HepG2 (cell line): ENCODE data around the gene IQCN. TPM values are rescaled to one million over a fixed set of nuclear protein-coding genes. Genes with fewer than 3 reads are reported as not detected.
A peak's percentile ranks its signal among the peaks of the same experiment; 100 is the strongest.

ENCODE experiments used
- AHR ChIP-seq: IDR thresholded peaks from 2 replicates; pipeline ENCODE4 v1.6.1; 2018; ENCODE audit warnings: missing genetic modification reagents, missing compliant biosample characterization
- ATAD3A ChIP-seq: sonication (generic); formaldehyde crosslinking; IDR thresholded peaks from 2 replicates; pipeline ENCODE4 v1.4.0; 2020; ENCODE audit warnings: missing genetic modification reagents
- CREB1 ChIP-seq, 2 experiments: fragments of 450-650 bp in 1 of 2; IDR thresholded peaks; 2 replicates each; pipeline ENCODE4 v1.6.1; 2016 to 2017; ENCODE audit warnings: control low read depth in 1 of 2, mild to moderate bottlenecking in 1 of 2, missing compliant biosample characterization in 1 of 2, missing genetic modification characterization in 1 of 2
- ESRRA ChIP-seq: sonication (generic); formaldehyde crosslinking; IDR thresholded peaks from 2 replicates; pipeline ENCODE4 v1.5.1; 2020; ENCODE audit warnings: mild to moderate bottlenecking, low read depth, missing genetic modification reagents
- KAT7 ChIP-seq: IDR thresholded peaks from 2 replicates; pipeline ENCODE4 v1.6.1; 2018; ENCODE audit warnings: borderline replicate concordance, missing compliant biosample characterization
- MLLT10 ChIP-seq: sonication (generic); formaldehyde crosslinking; IDR thresholded peaks from 2 replicates; pipeline ENCODE4 v1.4.0; 2020; ENCODE audit warnings: missing genetic modification reagents
- NFYC ChIP-seq: IDR thresholded peaks from 2 replicates; pipeline ENCODE4 v1.6.1; 2016; ENCODE audit warnings: missing genetic modification reagents, missing compliant biosample characterization
- RBM39 ChIP-seq: fragments of 200-400 bp; formaldehyde crosslinking; IDR thresholded peaks from one replicate; pipeline ENCODE4 v1.6.1; 2018; ENCODE audit warnings: antibody characterized with exemption, mild to moderate bottlenecking, low read depth, low read length; ENCODE audit not compliant: poor library complexity, severe bottlenecking
- RFX5 ChIP-seq: IDR thresholded peaks from 2 replicates; pipeline ENCODE4 v1.6.1; 2011; ENCODE audit warnings: low read depth, low read length, improper control_type of control experiment
- SALL2 ChIP-seq: sonication (generic); formaldehyde crosslinking; IDR thresholded peaks from 2 replicates; pipeline ENCODE4 v1.8.1; 2023; ENCODE audit warnings: mild to moderate bottlenecking, missing genetic modification reagents, inconsistent platforms
- SETDB1 ChIP-seq: sonication (generic); formaldehyde crosslinking; IDR thresholded peaks from 2 replicates; pipeline ENCODE4 v1.5.1; 2020; ENCODE audit warnings: missing genetic modification reagents, mild to moderate bottlenecking, borderline replicate concordance
- STAG1 ChIP-seq: sonication (generic); formaldehyde crosslinking; IDR thresholded peaks from 2 replicates; pipeline ENCODE4 v1.4.0; 2020; ENCODE audit warnings: missing genetic modification reagents
- ZMYM4 ChIP-seq: sonication (generic); formaldehyde crosslinking; IDR thresholded peaks from 2 replicates; pipeline ENCODE4 v1.8.1; 2023; ENCODE audit warnings: mild to moderate bottlenecking, missing genetic modification reagents
- ZNF556 ChIP-seq: sonication (generic); formaldehyde crosslinking; IDR thresholded peaks from 2 replicates; pipeline ENCODE4 v1.4.0; 2020; ENCODE audit warnings: mild to moderate bottlenecking, missing genetic modification reagents, borderline replicate concordance
- ZNF562 ChIP-seq: sonication (generic); formaldehyde crosslinking; IDR thresholded peaks from 2 replicates; pipeline ENCODE4 v1.8.0; 2022; ENCODE audit warnings: missing genetic modification reagents, borderline replicate concordance
- ZNF629 ChIP-seq: sonication (generic); formaldehyde crosslinking; conservative IDR thresholded peaks from 2 replicates; pipeline ENCODE4 v1.5.0; 2020; ENCODE audit warnings: missing genetic modification reagents
- ZNF775 ChIP-seq: sonication (generic); formaldehyde crosslinking; IDR thresholded peaks from 2 replicates; pipeline ENCODE4 v1.4.0; 2020; ENCODE audit warnings: missing genetic modification reagents, mild to moderate bottlenecking, moderate library complexity, borderline replicate concordance
- polyA plus RNA-seq, 8 experiments: library from polyadenylated mRNA; depleted of rRNA in 3 of 8; stranded (reverse) in 7 of 8; unstranded in 1 of 8; fragments of >200 nt; fragmentation: Illumina TruSeq in 4 of 8; extraction: Trizol in 4 of 8; gene quantifications; 2 replicates each; pipeline versions ENCODE4 v1.2.1 to v1.2.3, GENCODE V29; 2011 to 2016; ENCODE audit warnings: low read depth in 4 of 8, missing spikeins in 1 of 8, mixed read lengths in 1 of 8; ENCODE audit not compliant: insufficient read depth in 1 of 8
- total RNA-seq, 5 experiments: library from RNA; depleted of rRNA; stranded (reverse); fragments of >200 nt; fragmentation: Illumina TruSeq; extraction: Trizol; gene quantifications; 2 replicates each; pipeline ENCODE4 v1.2.3, GENCODE V29; 2016; ENCODE audit warnings: low read depth in 1 of 5
- TF ChIP-seq, protein P1 (sequence below): sonication (generic); formaldehyde crosslinking; IDR thresholded peaks from 2 replicates; pipeline ENCODE4 v1.8.0; 2022; ENCODE audit warnings: mild to moderate bottlenecking, missing genetic modification reagents, moderate library complexity
- TF ChIP-seq, protein P2 (sequence below): sonication (generic); formaldehyde crosslinking; IDR thresholded peaks from 2 replicates; pipeline ENCODE4 v1.4.0; 2020; ENCODE audit warnings: missing genetic modification reagents
- TF ChIP-seq, protein P3 (sequence below): sonication (generic); formaldehyde crosslinking; IDR thresholded peaks from 2 replicates; pipeline ENCODE4 v1.4.0; 2020; ENCODE audit warnings: missing genetic modification reagents
- TF ChIP-seq, protein P4 (sequence below): IDR thresholded peaks from 2 replicates; pipeline ENCODE4 v1.6.1; 2016
- TF ChIP-seq, protein P5 (sequence below): IDR thresholded peaks from 2 replicates; pipeline ENCODE4 v1.6.1; 2016; ENCODE audit warnings: mild to moderate bottlenecking

IQCN gene
- total and polyA plus RNA-seq, 2 of the 13 experiments (the other 11 are each of a cell fraction or from before 2014, with no cell fraction given), result 0.04 to 0.18 TPM

DNA sequence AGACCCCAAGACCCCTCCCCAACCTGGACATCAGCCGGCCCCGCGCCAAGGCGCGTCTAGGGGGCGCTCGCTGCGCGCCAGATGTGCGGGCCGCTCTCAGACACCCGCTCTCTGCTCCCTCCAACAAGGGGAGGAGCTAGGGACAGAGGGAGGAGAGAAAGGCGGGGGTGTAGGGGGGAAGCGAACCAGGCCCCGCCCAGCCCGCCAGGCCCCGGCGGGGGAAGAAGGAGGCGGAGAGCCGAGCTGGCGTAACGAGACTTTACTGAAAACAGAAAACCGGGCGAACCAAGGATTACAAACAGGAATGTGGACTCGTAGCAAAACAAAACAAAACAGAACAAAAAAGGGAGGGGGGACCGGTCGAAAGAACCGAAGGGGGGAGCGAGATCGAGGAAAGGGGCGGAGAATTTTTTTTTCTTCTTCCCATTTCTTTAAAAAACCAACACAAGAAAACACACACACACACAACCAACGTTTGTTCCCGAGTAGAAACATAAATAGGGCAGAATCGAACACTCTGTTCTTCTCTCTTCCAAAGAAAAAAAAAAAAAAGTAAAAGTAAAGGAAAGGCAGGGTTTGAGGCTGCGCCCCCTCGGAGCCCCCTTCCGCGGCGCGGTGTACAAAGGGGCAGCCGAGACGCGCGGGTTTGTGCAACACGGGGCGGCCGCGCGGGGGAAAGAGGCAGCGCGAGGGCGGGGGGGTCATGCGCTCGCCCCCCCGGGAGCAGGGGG lies 5.4 kb upstream of the IQCN start (continued):
- TF ChIP-seq CREB1 (IDR thresholded peaks at IDR 0.05), result no peak
- peak; percentile 72 for TF ChIP-seq CREB1 (CRISPR knock-in tag; IDR thresholded peaks at IDR 0.05)
- TF ChIP-seq MLLT10, result no peak
- TF ChIP-seq SALL2 (CRISPR knock-in tag), result peak; percentile 87
- no peak for TF ChIP-seq ZNF562
- no peak for TF ChIP-seq SETDB1 (CRISPR knock-in tag)
- 0 out of 2 replicates have a peak, but pooled peaks have one; percentile 19 for TF ChIP-seq AHR
- TF ChIP-seq ATAD3A (CRISPR knock-in tag), result no peak
- TF ChIP-seq STAG1 (CRISPR knock-in tag), result peak; percentile 84
- no peak for TF ChIP-seq ZNF775 (CRISPR knock-in tag)
- TF ChIP-seq, protein P1, sequence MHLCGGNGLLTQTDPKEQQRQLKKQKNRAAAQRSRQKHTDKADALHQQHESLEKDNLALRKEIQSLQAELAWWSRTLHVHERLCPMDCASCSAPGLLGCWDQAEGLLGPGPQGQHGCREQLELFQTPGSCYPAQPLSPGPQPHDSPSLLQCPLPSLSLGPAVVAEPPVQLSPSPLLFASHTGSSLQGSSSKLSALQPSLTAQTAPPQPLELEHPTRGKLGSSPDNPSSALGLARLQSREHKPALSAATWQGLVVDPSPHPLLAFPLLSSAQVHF (CRISPR knock-in tag), result 0 out of 2 replicates have a peak, but pooled peaks have one; percentile 43
- TF ChIP-seq RFX5, result peak; percentile 22; the same call in 1 of the 2 replicates
- no peak for TF ChIP-seq KAT7 (CRISPR knock-in tag)
- TF ChIP-seq ZNF629 (CRISPR knock-in tag), result peak; percentile 48; the same call in 1 of the 2 replicates
- 0 out of 2 replicates have a peak, but pooled peaks have one; percentile 44 for TF ChIP-seq NFYC (CRISPR knock-in tag)
- peak; percentile 37; the same call in 1 of the 2 replicates for TF ChIP-seq ZNF556
- TF ChIP-seq, protein P2, sequence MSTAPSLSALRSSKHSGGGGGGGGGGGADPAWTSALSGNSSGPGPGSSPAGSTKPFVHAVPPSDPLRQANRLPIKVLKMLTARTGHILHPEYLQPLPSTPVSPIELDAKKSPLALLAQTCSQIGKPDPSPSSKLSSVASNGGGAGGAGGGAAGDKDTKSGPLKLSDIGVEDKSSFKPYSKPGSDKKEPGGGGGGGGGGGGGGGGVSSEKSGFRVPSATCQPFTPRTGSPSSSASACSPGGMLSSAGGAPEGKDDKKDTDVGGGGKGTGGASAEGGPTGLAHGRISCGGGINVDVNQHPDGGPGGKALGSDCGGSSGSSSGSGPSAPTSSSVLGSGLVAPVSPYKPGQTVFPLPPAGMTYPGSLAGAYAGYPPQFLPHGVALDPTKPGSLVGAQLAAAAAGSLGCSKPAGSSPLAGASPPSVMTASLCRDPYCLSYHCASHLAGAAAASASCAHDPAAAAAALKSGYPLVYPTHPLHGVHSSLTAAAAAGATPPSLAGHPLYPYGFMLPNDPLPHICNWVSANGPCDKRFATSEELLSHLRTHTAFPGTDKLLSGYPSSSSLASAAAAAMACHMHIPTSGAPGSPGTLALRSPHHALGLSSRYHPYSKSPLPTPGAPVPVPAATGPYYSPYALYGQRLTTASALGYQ (CRISPR knock-in tag), result no peak
- TF ChIP-seq, protein P3, sequence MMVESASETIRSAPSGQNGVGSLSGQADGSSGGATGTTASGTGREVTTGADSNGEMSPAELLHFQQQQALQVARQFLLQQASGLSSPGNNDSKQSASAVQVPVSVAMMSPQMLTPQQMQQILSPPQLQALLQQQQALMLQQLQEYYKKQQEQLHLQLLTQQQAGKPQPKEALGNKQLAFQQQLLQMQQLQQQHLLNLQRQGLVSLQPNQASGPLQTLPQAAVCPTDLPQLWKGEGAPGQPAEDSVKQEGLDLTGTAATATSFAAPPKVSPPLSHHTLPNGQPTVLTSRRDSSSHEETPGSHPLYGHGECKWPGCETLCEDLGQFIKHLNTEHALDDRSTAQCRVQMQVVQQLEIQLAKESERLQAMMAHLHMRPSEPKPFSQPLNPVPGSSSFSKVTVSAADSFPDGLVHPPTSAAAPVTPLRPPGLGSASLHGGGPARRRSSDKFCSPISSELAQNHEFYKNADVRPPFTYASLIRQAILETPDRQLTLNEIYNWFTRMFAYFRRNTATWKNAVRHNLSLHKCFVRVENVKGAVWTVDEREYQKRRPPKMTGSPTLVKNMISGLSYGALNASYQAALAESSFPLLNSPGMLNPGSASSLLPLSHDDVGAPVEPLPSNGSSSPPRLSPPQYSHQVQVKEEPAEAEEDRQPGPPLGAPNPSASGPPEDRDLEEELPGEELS (CRISPR knock-in tag), result no peak; the same call in 1 of the 2 replicates
- TF ChIP-seq, protein P4, sequence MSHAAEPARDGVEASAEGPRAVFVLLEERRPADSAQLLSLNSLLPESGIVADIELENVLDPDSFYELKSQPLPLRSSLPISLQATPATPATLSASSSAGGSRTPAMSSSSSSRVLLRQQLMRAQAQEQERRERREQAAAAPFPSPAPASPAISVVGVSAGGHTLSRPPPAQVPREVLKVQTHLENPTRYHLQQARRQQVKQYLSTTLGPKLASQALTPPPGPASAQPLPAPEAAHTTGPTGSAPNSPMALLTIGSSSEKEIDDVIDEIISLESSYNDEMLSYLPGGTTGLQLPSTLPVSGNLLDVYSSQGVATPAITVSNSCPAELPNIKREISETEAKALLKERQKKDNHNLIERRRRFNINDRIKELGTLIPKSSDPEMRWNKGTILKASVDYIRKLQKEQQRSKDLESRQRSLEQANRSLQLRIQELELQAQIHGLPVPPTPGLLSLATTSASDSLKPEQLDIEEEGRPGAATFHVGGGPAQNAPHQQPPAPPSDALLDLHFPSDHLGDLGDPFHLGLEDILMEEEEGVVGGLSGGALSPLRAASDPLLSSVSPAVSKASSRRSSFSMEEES (CRISPR knock-in tag), result no peak
- 0 out of 2 replicates have a peak, but pooled peaks have one; percentile 41 for TF ChIP-seq ESRRA (CRISPR knock-in tag)
- peak; percentile 41 for TF ChIP-seq ZMYM4 (CRISPR knock-in tag)
- TF ChIP-seq, protein P5, sequence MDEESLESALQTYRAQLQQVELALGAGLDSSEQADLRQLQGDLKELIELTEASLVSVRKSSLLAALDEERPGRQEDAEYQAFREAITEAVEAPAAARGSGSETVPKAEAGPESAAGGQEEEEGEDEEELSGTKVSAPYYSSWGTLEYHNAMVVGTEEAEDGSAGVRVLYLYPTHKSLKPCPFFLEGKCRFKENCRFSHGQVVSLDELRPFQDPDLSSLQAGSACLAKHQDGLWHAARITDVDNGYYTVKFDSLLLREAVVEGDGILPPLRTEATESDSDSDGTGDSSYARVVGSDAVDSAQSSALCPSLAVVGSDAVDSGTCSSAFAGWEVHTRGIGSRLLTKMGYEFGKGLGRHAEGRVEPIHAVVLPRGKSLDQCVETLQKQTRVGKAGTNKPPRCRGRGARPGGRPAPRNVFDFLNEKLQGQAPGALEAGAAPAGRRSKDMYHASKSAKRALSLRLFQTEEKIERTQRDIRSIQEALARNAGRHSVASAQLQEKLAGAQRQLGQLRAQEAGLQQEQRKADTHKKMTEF (CRISPR knock-in tag), result peak; percentile 68; the same call in 1 of the 2 replicates
- TF ChIP-seq RBM39, result peak; percentile 90
